ENCODE results near the gene SLC15A4. TPM values are rescaled to one million over a fixed set of nuclear protein-coding genes. Genes with fewer than 3 reads are reported as not detected.

Gene SLC15A4
- total RNA-seq, 1 donor from 2014 or later, result 11.9 TPM

DNA sequence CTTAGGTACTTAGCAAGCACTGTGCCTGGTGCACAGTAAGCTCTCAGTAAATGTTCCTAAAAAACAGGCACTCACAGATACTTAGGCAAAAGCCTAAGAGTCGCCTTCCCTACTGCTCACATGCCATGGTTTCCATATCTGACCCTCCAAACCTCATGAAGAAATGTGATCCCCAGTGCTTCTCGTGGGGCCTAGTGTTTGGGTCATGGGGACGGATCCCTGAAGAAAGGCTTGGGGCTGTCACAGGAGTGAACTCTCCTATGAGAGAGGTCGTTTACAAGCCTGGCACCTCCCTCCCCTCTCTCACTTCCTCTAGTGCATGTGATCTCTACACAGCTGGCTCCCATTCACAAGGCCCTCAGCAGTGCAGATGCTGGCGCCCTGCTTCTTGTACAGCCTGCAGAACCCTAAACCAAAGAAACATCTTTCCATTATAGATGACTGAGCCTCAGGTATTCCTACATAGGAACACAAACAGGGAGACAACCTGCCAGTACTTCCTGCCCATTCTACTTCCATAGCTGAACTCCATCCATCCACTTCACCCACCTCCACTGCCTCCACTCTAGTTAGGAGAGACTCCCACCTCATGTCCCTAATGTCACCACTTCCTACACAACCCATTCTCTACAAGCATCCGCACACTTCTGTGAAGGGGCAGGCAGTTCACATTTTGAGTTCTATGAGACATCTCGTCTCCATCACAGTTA is 2.9 kb downstream of the SLC15A4 start:
- H3K79me2 ChIP-seq (ENCODE audit: insufficient read depth, low read length), result peaks cover 78% of the 10 kb centered on the region
- no peak for DNase-seq (ENCODE audit: low read depth)
- H3K36me3 Mint-ChIP-seq (ENCODE audit: low read depth, unreplicated experiment), result peaks cover 5% of the 10 kb centered on the region
- peaks cover 32% of the 10 kb centered on the region for H4K20me1 ChIP-seq (ENCODE audit: insufficient read depth, low read length)
- H3K27ac ChIP-seq (ENCODE audit: low read depth, low read length), result no peak overlapping the region
- H3K27ac Mint-ChIP-seq (ENCODE audit: unreplicated experiment), result no peak overlapping the region
- FAIRE-seq, result no peak
- H3K27me3 ChIP-seq (ENCODE audit: insufficient read depth, low read length), result no peaks in the 10 kb centered on the region
- peaks cover 28% of the 10 kb centered on the region for H3K4me1 ChIP-seq (ENCODE audit: insufficient read depth, low read length)
- no peak for TF ChIP-seq EZH2 (IDR thresholded peaks at IDR 0.05; ENCODE audit: insufficient read depth, low read length)
- TF ChIP-seq, protein P1, sequence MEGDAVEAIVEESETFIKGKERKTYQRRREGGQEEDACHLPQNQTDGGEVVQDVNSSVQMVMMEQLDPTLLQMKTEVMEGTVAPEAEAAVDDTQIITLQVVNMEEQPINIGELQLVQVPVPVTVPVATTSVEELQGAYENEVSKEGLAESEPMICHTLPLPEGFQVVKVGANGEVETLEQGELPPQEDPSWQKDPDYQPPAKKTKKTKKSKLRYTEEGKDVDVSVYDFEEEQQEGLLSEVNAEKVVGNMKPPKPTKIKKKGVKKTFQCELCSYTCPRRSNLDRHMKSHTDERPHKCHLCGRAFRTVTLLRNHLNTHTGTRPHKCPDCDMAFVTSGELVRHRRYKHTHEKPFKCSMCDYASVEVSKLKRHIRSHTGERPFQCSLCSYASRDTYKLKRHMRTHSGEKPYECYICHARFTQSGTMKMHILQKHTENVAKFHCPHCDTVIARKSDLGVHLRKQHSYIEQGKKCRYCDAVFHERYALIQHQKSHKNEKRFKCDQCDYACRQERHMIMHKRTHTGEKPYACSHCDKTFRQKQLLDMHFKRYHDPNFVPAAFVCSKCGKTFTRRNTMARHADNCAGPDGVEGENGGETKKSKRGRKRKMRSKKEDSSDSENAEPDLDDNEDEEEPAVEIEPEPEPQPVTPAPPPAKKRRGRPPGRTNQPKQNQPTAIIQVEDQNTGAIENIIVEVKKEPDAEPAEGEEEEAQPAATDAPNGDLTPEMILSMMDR (IDR thresholded peaks at IDR 0.05; ENCODE audit: insufficient read depth, low read depth, low read length), result no peak
- H3K9me3 ChIP-seq (ENCODE audit: insufficient read depth, low read depth, low read length), result no peaks in the 10 kb centered on the region
- peaks cover 12% of the 10 kb centered on the region for H3K4me1 Mint-ChIP-seq (ENCODE audit: low read depth, unreplicated experiment)
- peak overlapping the region; percentile 46 for H3K4me3 Mint-ChIP-seq (ENCODE audit: unreplicated experiment)
- peak overlapping the region; percentile 10 for H3K9ac ChIP-seq (ENCODE audit: low read length)
- H3K36me3 ChIP-seq (ENCODE audit: insufficient read depth, low read length), result peaks cover 4% of the 10 kb centered on the region
- no peak overlapping the region for H2AFZ ChIP-seq (ENCODE audit: low read depth, low read length)
- no peak overlapping the region for H3K4me3 ChIP-seq (ENCODE audit: insufficient read depth, low read depth, low read length)
- peaks cover 3% of the 10 kb centered on the region for H3K9me3 Mint-ChIP-seq (ENCODE audit: unreplicated experiment)
- no peak overlapping the region for H3K4me2 ChIP-seq (ENCODE audit: low read length)
- H3K27me3 Mint-ChIP-seq (ENCODE audit: low read depth, unreplicated experiment), result no peaks in the 10 kb centered on the region

DNA sequence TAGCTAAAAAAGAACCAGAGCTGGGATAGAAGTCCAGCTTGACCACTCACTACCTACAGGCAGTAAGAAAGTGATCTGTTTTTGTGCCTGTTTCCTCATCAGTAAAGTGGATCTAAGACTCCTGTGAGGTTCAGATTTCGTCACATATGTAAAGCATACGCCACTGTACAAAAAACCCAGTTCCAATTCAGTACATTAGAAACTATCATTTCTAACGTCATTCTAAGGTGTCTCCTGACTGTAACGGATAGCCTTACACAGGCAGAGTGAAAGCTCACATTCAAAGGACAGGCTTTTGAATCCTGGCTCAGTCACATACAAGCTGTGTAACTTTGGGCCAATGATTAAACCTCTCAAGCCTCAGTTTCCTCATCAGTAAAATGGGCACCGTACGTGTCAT is 3.5 kb downstream of the SLC15A4 start:
- Histone ChIP-seq H3K9ac (ENCODE audit: low read length) (no peak overlapping the region), H3K36me3 (ENCODE audit: insufficient read depth, low read length) (peaks cover 4% of the 10 kb centered on the region), H3K27ac (ENCODE audit: low read depth, low read length) (no peak overlapping the region), H3K27me3 (ENCODE audit: insufficient read depth, low read length) (no peaks in the 10 kb centered on the region), H3K4me3 (ENCODE audit: insufficient read depth, low read depth, low read length) (no peak overlapping the region), H3K9me3 (ENCODE audit: insufficient read depth, low read depth, low read length) (no peaks in the 10 kb centered on the region), H3K4me1 (ENCODE audit: insufficient read depth, low read length) (peaks cover 28% of the 10 kb centered on the region), H3K4me2 (ENCODE audit: low read length) (no peak overlapping the region), H2AFZ (ENCODE audit: low read depth, low read length) (no peak overlapping the region), H4K20me1 (ENCODE audit: insufficient read depth, low read length) (peaks cover 39% of the 10 kb centered on the region), H3K79me2 (ENCODE audit: insufficient read depth, low read length) (peaks cover 84% of the 10 kb centered on the region)
- TF ChIP-seq, protein P1 (IDR thresholded peaks at IDR 0.05; ENCODE audit: insufficient read depth, low read depth, low read length), result no peak
- TF ChIP-seq EZH2 (IDR thresholded peaks at IDR 0.05; ENCODE audit: insufficient read depth, low read length), result no peak
- DNase-seq (ENCODE audit: low read depth) (no peak), FAIRE-seq (no peak)
- Mint-ChIP-seq H3K9me3 (ENCODE audit: unreplicated experiment) (peaks cover 3% of the 10 kb centered on the region), H3K36me3 (ENCODE audit: low read depth, unreplicated experiment) (peaks cover 5% of the 10 kb centered on the region), H3K4me1 (ENCODE audit: low read depth, unreplicated experiment) (peaks cover 12% of the 10 kb centered on the region), H3K4me3 (ENCODE audit: unreplicated experiment) (no peak overlapping the region), H3K27ac (ENCODE audit: unreplicated experiment) (no peak overlapping the region), H3K27me3 (ENCODE audit: low read depth, unreplicated experiment) (no peaks in the 10 kb centered on the region)

Data from astrocyte (in vitro differentiated cells and primary cell).